H9 (cell line): ENCODE measurements around the gene VOPP1. TPM values are rescaled to one million over a fixed set of nuclear protein-coding genes. Genes with fewer than 3 reads are reported as not detected.

Experiments used
- DNase-seq: peaks from one replicate; pipeline ENCODE4 v3.0.0-alpha.2; 2017
- H2AFZ ChIP-seq: one replicate; pipeline ENCODE4 v1.6.1; 2013; ENCODE audit warnings: mild to moderate bottlenecking, low read length, control low read depth, moderate library complexity
- H2AK5ac ChIP-seq: 2 replicates; pipeline ENCODE4 v1.6.1; 2013; ENCODE audit warnings: low read length, control low read depth, mixed read lengths; ENCODE audit not compliant: insufficient read length
- H2BK120ac ChIP-seq: one replicate; pipeline ENCODE4 v1.6.1; 2013; ENCODE audit warnings: low read depth, mild to moderate bottlenecking, low read length, control low read depth, inconsistent platforms; ENCODE audit not compliant: poor library complexity, severe bottlenecking
- H2BK12ac ChIP-seq: 2 replicates; pipeline ENCODE4 v1.6.1; 2013; ENCODE audit warnings: low read length, control low read depth, mixed read lengths, low read depth; ENCODE audit not compliant: insufficient read length
- H2BK15ac ChIP-seq: 2 replicates; pipeline ENCODE4 v1.6.1; 2013; ENCODE audit warnings: low read depth, low read length, control low read depth
- H2BK20ac ChIP-seq: one replicate; pipeline ENCODE4 v1.6.1; 2013; ENCODE audit warnings: low read depth, mild to moderate bottlenecking, low read length, control low read depth, inconsistent platforms; ENCODE audit not compliant: poor library complexity, severe bottlenecking
- H2BK5ac ChIP-seq: 2 replicates; pipeline ENCODE4 v1.6.1; 2013; ENCODE audit warnings: low read length, control low read depth, mixed read lengths; ENCODE audit not compliant: insufficient read length
- H3K14ac ChIP-seq: 2 replicates; pipeline ENCODE4 v1.6.1; 2013; ENCODE audit warnings: low read length, control low read depth; ENCODE audit not compliant: insufficient read depth
- H3K18ac ChIP-seq: 2 replicates; pipeline ENCODE4 v1.6.1; 2013; ENCODE audit warnings: low read depth, mild to moderate bottlenecking, mixed read lengths, low read length, control low read depth; ENCODE audit not compliant: insufficient read length
- H3K23ac ChIP-seq: 2 replicates; pipeline ENCODE4 v1.6.1; 2013; ENCODE audit warnings: low read length, control low read depth, mixed read lengths, low read depth; ENCODE audit not compliant: insufficient read length
- H3K23me2 ChIP-seq: 2 replicates; pipeline ENCODE4 v1.6.1; 2013; ENCODE audit warnings: low read depth, mild to moderate bottlenecking, mixed read lengths, low read length, control low read depth; ENCODE audit not compliant: insufficient read length, poor library complexity, severe bottlenecking
- H3K27ac ChIP-seq: 2 replicates; pipeline ENCODE4 v1.5.1; 2013; ENCODE audit warnings: low read length, control low read depth, mixed read lengths, low read depth; ENCODE audit not compliant: insufficient read length
- H3K27me3 ChIP-seq: 2 replicates; pipeline ENCODE4 v1.6.1; 2013; ENCODE audit warnings: low read length, control low read depth, inconsistent platforms; ENCODE audit not compliant: insufficient read depth
- H3K4ac ChIP-seq: 2 replicates; pipeline ENCODE4 v1.6.1; 2013; ENCODE audit warnings: low read depth, mild to moderate bottlenecking, control low read depth, inconsistent platforms, low read length, moderate library complexity
- H3K4me1 ChIP-seq: 2 replicates; pipeline ENCODE4 v1.6.1; 2013; ENCODE audit warnings: low read length, control low read depth, inconsistent platforms; ENCODE audit not compliant: insufficient read depth
- H3K4me2 ChIP-seq: 2 replicates; pipeline ENCODE4 v1.6.1; 2013; ENCODE audit warnings: low read length, control low read depth, mixed read lengths; ENCODE audit not compliant: insufficient read length, insufficient read depth
- H3K56ac ChIP-seq: 2 replicates; pipeline ENCODE4 v1.6.1; 2013; ENCODE audit warnings: low read depth, mild to moderate bottlenecking, mixed read lengths, low read length, control low read depth; ENCODE audit not compliant: insufficient read length
- H3K79me1 ChIP-seq: 2 replicates; pipeline ENCODE4 v1.6.1; 2013; ENCODE audit warnings: low read depth, mild to moderate bottlenecking, moderate library complexity, low read length, control low read depth, inconsistent platforms; ENCODE audit not compliant: insufficient read depth, poor library complexity, severe bottlenecking
- H3K79me2 ChIP-seq: 2 replicates; pipeline ENCODE4 v1.6.1; 2013; ENCODE audit warnings: low read length, control low read depth, inconsistent platforms; ENCODE audit not compliant: insufficient read depth
- H3K9ac ChIP-seq: 2 replicates; pipeline ENCODE4 v1.6.1; 2013; ENCODE audit warnings: low read length, control low read depth, mixed read lengths; ENCODE audit not compliant: insufficient read length; ENCODE audit errors: extremely low read depth
- H3K9me3 ChIP-seq: one replicate; pipeline ENCODE4 v1.6.1; 2013; ENCODE audit warnings: low read depth, low read length, inconsistent platforms; ENCODE audit not compliant: control insufficient read depth
- H3T11ph ChIP-seq: one replicate; pipeline ENCODE4 v1.6.1; 2013; ENCODE audit warnings: mild to moderate bottlenecking, low read length, control low read depth, inconsistent platforms
- H4K20me1 ChIP-seq: one replicate; pipeline ENCODE4 v1.6.1; 2013; ENCODE audit not compliant: control insufficient read depth, insufficient read length, insufficient read depth
- H4K5ac ChIP-seq: 2 replicates; pipeline ENCODE4 v1.6.1; 2013; ENCODE audit warnings: low read depth, mild to moderate bottlenecking, mixed read lengths, low read length, control low read depth; ENCODE audit not compliant: insufficient read length
- H4K8ac ChIP-seq: replicated peaks from 2 replicates; pipeline ENCODE4 v1.6.1; 2013; ENCODE audit warnings: low read length, control low read depth, mixed read lengths, low read depth; ENCODE audit not compliant: insufficient read length
- H4K91ac ChIP-seq: 2 replicates; pipeline ENCODE4 v1.6.1; 2013; ENCODE audit warnings: low read depth, mild to moderate bottlenecking, moderate library complexity, mixed read lengths, low read length, control low read depth; ENCODE audit not compliant: insufficient read length
- H3K27ac Mint-ChIP-seq, 3 experiments: 2 replicates in 2 of 3; 3 replicates in 1 of 3; pipeline ENCODE4 v1.8.0; 2020 to 2021; ENCODE audit warnings: mixed read lengths in 3 of 3, mild to moderate bottlenecking in 1 of 3, moderate library complexity in 1 of 3
- H3K27me3 Mint-ChIP-seq: 2 replicates; pipeline ENCODE4 v1.8.0; 2021; ENCODE audit warnings: low read depth, mild to moderate bottlenecking, moderate library complexity, mixed read lengths
- H3K36me3 Mint-ChIP-seq, 3 experiments: 2 replicates in 2 of 3; 3 replicates in 1 of 3; pipeline ENCODE4 v1.8.0; 2020 to 2021; ENCODE audit warnings: low read depth in 3 of 3, mixed read lengths in 3 of 3; ENCODE audit not compliant: insufficient read depth in 1 of 3
- H3K4me1 Mint-ChIP-seq, 2 experiments: 2 replicates each; pipeline ENCODE4 v1.8.0; 2020; ENCODE audit warnings: mixed read lengths in 2 of 2
- H3K4me3 Mint-ChIP-seq, 2 experiments: 2 replicates in 1 of 2; 3 replicates in 1 of 2; pipeline ENCODE4 v1.8.0; 2020 to 2021; ENCODE audit warnings: mild to moderate bottlenecking in 2 of 2, mixed read lengths in 2 of 2, moderate library complexity in 1 of 2
- H3K9me3 Mint-ChIP-seq, 2 experiments: 2 replicates in 1 of 2; 3 replicates in 1 of 2; pipeline ENCODE4 v1.8.0; 2020; ENCODE audit warnings: mild to moderate bottlenecking in 2 of 2, mixed read lengths in 2 of 2, moderate library complexity in 1 of 2
- WGBS: extraction: QIAGEN DNeasy Blood & Tissue Kit; methylation state at CpG from one replicate; pipeline ENCODE4 v1.1.7; 2013; ENCODE audit warnings: missing lambda C conversion rate, low lambda C conversion rate, mixed read lengths; ENCODE audit not compliant: insufficient read length; ENCODE audit errors: extremely low coverage; 5-methylcytosine and 5-hydroxymethylcytosine counted together
- total RNA-seq: library from RNA; stranded (reverse); gene quantifications from 2 replicates; pipeline ENCODE4 v1.2.1, GENCODE V29; 2021
- TF ChIP-seq, protein P1 (sequence below): fragments of 200-600 bp; sonication (generic); conservative IDR thresholded peaks from 3 replicates; pipeline ENCODE4 v1.8.0; 2021; ENCODE audit warnings: antibody characterized with exemption, mild to moderate bottlenecking

The VOPP1 gene
- total RNA-seq, 1 experiment from 2014 or later = 55.7 TPM

DNA sequence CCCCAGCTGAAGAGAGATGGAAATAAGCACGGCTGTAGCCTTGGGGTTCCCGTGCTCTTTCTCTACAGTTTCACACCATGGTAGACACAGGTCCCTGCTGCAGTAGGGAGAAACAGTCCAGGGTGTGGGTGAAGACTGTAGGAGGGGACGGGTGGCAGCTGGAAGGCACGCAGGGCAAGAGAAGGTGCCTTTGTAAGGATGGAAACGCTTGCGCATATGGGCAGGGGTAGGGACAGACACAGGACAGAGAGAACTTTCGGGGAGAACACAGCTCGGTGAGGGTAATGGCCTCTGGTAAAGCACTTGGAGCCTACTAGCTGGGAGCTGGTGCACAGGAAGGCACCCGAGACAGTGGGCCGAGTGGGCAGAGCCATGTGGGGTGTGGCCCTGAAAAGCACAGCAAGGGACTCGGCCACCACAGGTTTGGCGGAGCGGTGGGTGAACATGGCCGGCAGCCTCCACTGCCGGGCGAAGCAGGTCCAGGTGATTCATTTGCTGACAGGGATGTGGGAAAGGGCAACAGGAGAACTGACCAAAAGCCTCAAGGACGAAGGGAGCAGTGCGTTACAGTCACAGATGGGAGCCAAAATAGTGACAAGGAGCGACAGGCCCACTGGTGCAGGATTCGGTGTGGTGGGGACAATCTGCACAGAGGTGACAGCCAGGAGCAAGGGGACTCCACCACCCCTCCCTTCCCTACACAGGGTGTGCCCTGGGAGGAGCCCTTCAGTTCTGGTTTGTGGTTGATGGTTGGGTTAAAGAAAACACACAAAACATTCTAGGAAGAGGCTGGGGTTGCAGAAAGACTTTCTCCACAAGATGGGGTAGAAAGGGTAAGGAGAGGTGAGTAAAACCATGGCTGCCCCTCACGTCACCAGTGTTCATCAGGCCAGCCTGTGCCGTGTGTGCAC, 97.1 kb downstream of the VOPP1 start:
- Mint-ChIP-seq H3K4me3 (peak overlapping the region in 1 of 2 experiments; percentile 48; a peak in 2 of 5 replicates), H3K4me1 (peaks cover 4 to 6% of the 10 kb centered on the region in 2 experiments; a peak in 2 of 4 replicates), H3K9me3 (no peaks in the 10 kb centered on the region; a peak in 2 of 5 replicates), H3K27me3 (no peaks in the 10 kb centered on the region), H3K36me3 (peaks cover 9 to 14% (median 10%) of the 10 kb centered on the region in 3 experiments), H3K27ac (peak overlapping the region in 2 of 3 experiments; percentile 67 to 93; a peak in 2 of 7 replicates)
- H3K27me3 ChIP-seq = no peaks in the 10 kb centered on the region
- H4K91ac ChIP-seq = no peak overlapping the region
- H3K27ac ChIP-seq = no peak overlapping the region
- no peak overlapping the region for H3K23ac ChIP-seq
- no peak overlapping the region for H2BK5ac ChIP-seq
- TF ChIP-seq, protein P1, sequence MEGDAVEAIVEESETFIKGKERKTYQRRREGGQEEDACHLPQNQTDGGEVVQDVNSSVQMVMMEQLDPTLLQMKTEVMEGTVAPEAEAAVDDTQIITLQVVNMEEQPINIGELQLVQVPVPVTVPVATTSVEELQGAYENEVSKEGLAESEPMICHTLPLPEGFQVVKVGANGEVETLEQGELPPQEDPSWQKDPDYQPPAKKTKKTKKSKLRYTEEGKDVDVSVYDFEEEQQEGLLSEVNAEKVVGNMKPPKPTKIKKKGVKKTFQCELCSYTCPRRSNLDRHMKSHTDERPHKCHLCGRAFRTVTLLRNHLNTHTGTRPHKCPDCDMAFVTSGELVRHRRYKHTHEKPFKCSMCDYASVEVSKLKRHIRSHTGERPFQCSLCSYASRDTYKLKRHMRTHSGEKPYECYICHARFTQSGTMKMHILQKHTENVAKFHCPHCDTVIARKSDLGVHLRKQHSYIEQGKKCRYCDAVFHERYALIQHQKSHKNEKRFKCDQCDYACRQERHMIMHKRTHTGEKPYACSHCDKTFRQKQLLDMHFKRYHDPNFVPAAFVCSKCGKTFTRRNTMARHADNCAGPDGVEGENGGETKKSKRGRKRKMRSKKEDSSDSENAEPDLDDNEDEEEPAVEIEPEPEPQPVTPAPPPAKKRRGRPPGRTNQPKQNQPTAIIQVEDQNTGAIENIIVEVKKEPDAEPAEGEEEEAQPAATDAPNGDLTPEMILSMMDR = no peak
- no peak overlapping the region for H3K18ac ChIP-seq
- no peak overlapping the region for H3K9ac ChIP-seq
- H3T11ph ChIP-seq = no peak overlapping the region
- H3K4me1 ChIP-seq = no peaks in the 10 kb centered on the region
- no peaks in the 10 kb centered on the region for H3K9me3 ChIP-seq
- no peak overlapping the region for H3K56ac ChIP-seq
- no peak overlapping the region for H2AFZ ChIP-seq
- no peak overlapping the region for H4K8ac ChIP-seq
- DNase-seq = peak; percentile 23
- no peaks in the 10 kb centered on the region for H4K20me1 ChIP-seq
- no peak overlapping the region for H3K4me2 ChIP-seq
- H2BK20ac ChIP-seq = no peak overlapping the region
- no peak overlapping the region for H2BK12ac ChIP-seq
- H3K79me1 ChIP-seq = no peaks in the 10 kb centered on the region
- no peak overlapping the region for H4K5ac ChIP-seq
- H2AK5ac ChIP-seq = no peak overlapping the region
- H3K79me2 ChIP-seq = no peaks in the 10 kb centered on the region
- no peak overlapping the region for H2BK120ac ChIP-seq
- H3K14ac ChIP-seq = no peak overlapping the region
- H2BK15ac ChIP-seq = no peak overlapping the region
- H3K23me2 ChIP-seq = no peaks in the 10 kb centered on the region
- WGBS = no CpG with 5 or more reads among the region's 22 CpGs
- no peak overlapping the region for H3K4ac ChIP-seq
